ENCODE results near the gene SLC38A8. TPM values are rescaled to one million over a fixed set of nuclear protein-coding genes. Genes with fewer than 3 reads are reported as not detected.

Gene SLC38A8
- total and polyA plus RNA-seq, 4 donors, result 0.08 to 1.0 (median 0.32) TPM

GRCh38 chr16:84055366-84055765, 12.8 kb upstream of the SLC38A8 start:
- H3K4me1 ChIP-seq (ENCODE audit: control insufficient read depth in 4 of 4, insufficient read depth in 4 of 4, low read length in 3 of 4), result no peaks in the 10 kb centered on the region
- H3K27ac ChIP-seq (ENCODE audit: low read depth in 1 of 2, low read length in 2 of 2), result no peak overlapping the region
- no peak for TF ChIP-seq TAF1 (conservative IDR thresholded peaks at IDR 0.05)
- TF ChIP-seq FOXA1 (IDR thresholded peaks at IDR 0.05), result no peak
- no peak for TF ChIP-seq JUND (IDR thresholded peaks at IDR 0.05)
- TF ChIP-seq SP1 (IDR thresholded peaks at IDR 0.05), result no peak
- no peak for TF ChIP-seq YY1 (IDR thresholded peaks at IDR 0.05)
- no peak for TF ChIP-seq MAX (IDR thresholded peaks at IDR 0.05)
- no peak for TF ChIP-seq HNF4G (IDR thresholded peaks at IDR 0.05)
- no peak for TF ChIP-seq ATF3 (IDR thresholded peaks at IDR 0.05)
- TF ChIP-seq EGR1 (IDR thresholded peaks at IDR 0.05; ENCODE audit: low read depth in 2 of 2), result no peak
- no peak for TF ChIP-seq REST (IDR thresholded peaks at IDR 0.05)
- no peak for TF ChIP-seq HNF4A (conservative IDR thresholded peaks at IDR 0.05)
- TF ChIP-seq RXRA (IDR thresholded peaks at IDR 0.05), result no peak
- TF ChIP-seq NR2F2 (IDR thresholded peaks at IDR 0.05), result no peak

DNA sequence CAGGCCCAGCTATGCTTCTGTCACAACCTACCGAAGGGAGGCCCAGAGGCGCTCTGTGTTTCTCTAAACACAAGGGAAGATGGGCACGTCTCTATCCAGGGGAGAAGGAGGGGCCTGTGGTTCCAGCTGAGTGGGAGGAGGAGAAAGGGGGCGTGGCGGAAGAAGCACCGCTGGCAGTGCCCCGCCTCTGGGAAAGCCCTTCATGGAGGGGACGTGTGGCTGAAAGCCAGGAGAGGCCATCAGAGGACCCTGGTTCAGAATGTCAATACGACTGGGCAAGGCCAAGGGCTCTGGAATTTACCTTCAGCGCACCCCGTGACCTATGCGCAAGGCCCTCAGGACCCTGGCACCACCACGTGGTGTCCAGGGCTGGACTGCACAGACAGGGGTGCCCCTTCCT, 12.3 kb upstream of the SLC38A8 start:
- H3K4me1 ChIP-seq (ENCODE audit: control insufficient read depth in 4 of 4, insufficient read depth in 4 of 4, low read length in 3 of 4), result no peaks in the 10 kb centered on the region
- H3K36me3 ChIP-seq (ENCODE audit: control insufficient read depth in 4 of 4, insufficient read depth in 3 of 4, low read depth in 1 of 4, low read length in 3 of 4), result peaks cover 17 to 82% (median 55%) of the 10 kb centered on the region in 4 donors
- H3K9ac ChIP-seq (ENCODE audit: low read depth in 1 of 2, low read length in 2 of 2), result no peak overlapping the region
- H3K27ac ChIP-seq (ENCODE audit: low read depth in 1 of 2, low read length in 2 of 2), result no peak overlapping the region
- no peak overlapping the region for H3K4me3 ChIP-seq (ENCODE audit: low read depth in 1 of 3, low read length in 3 of 3)
- H3K27me3 ChIP-seq (ENCODE audit: control insufficient read depth in 4 of 4, insufficient read depth in 4 of 4, low read length in 3 of 4), result no peaks in the 10 kb centered on the region
- no peak for DNase-seq (ENCODE audit: low spot score)
- no peaks in the 10 kb centered on the region for H3K9me3 ChIP-seq (ENCODE audit: control insufficient read depth in 4 of 4, low read length in 3 of 4)
- TF ChIP-seq MAX (IDR thresholded peaks at IDR 0.05), result no peak
- TF ChIP-seq, protein P1, sequence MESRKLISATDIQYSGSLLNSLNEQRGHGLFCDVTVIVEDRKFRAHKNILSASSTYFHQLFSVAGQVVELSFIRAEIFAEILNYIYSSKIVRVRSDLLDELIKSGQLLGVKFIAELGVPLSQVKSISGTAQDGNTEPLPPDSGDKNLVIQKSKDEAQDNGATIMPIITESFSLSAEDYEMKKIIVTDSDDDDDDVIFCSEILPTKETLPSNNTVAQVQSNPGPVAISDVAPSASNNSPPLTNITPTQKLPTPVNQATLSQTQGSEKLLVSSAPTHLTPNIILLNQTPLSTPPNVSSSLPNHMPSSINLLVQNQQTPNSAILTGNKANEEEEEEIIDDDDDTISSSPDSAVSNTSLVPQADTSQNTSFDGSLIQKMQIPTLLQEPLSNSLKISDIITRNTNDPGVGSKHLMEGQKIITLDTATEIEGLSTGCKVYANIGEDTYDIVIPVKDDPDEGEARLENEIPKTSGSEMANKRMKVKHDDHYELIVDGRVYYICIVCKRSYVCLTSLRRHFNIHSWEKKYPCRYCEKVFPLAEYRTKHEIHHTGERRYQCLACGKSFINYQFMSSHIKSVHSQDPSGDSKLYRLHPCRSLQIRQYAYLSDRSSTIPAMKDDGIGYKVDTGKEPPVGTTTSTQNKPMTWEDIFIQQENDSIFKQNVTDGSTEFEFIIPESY (IDR thresholded peaks at IDR 0.05), result no peak
- TF ChIP-seq REST (IDR thresholded peaks at IDR 0.05), result no peak
- no peak for TF ChIP-seq ATF3 (IDR thresholded peaks at IDR 0.05)
- no peak for TF ChIP-seq CTCF (IDR thresholded peaks at IDR 0.05; ENCODE audit: low read depth, low read length, missing input control)
- TF ChIP-seq HNF4A (conservative IDR thresholded peaks at IDR 0.05), result no peak
- TF ChIP-seq HNF4G (IDR thresholded peaks at IDR 0.05), result no peak
- TF ChIP-seq YY1 (IDR thresholded peaks at IDR 0.05), result no peak
- TF ChIP-seq FOXA1 (IDR thresholded peaks at IDR 0.05), result no peak
- TF ChIP-seq SP1 (IDR thresholded peaks at IDR 0.05), result no peak
- TF ChIP-seq GABPA (IDR thresholded peaks at IDR 0.05 in 1 of 2, conservative IDR thresholded peaks at IDR 0.05 in 1 of 2), result no peak
- no peak for TF ChIP-seq RXRA (IDR thresholded peaks at IDR 0.05)
- TF ChIP-seq TAF1 (conservative IDR thresholded peaks at IDR 0.05), result no peak
- TF ChIP-seq NR2F2 (IDR thresholded peaks at IDR 0.05), result no peak
- no peak for TF ChIP-seq FOXA2 (IDR thresholded peaks at IDR 0.05)
- no peak for TF ChIP-seq EGR1 (IDR thresholded peaks at IDR 0.05; ENCODE audit: low read depth in 2 of 2)
- 91% methylated on average over 13 of the region's 13 CpGs for WGBS

More at GRCh38 chr16:84055366-84055765, 12.8 kb upstream of the SLC38A8 start:
- peaks cover 17 to 87% (median 56%) of the 10 kb centered on the region in 4 donors for H3K36me3 ChIP-seq (ENCODE audit: control insufficient read depth in 4 of 4, insufficient read depth in 3 of 4, low read depth in 1 of 4, low read length in 3 of 4)
- H3K4me3 ChIP-seq (ENCODE audit: low read depth in 1 of 3, low read length in 3 of 3), result no peak overlapping the region
- H3K9me3 ChIP-seq (ENCODE audit: control insufficient read depth in 4 of 4, low read length in 3 of 4), result no peaks in the 10 kb centered on the region
- 81% methylated on average over 5 of the region's 5 CpGs for WGBS
- no peak for DNase-seq (ENCODE audit: low spot score)
- no peaks in the 10 kb centered on the region for H3K27me3 ChIP-seq (ENCODE audit: control insufficient read depth in 4 of 4, insufficient read depth in 4 of 4, low read length in 3 of 4)
- no peak overlapping the region for H3K9ac ChIP-seq (ENCODE audit: low read depth in 1 of 2, low read length in 2 of 2)

Data from liver (tissue), 9 donors.